GM23338 (cell line): ENCODE data around the gene HEMK1. TPM values are rescaled to one million over a fixed set of nuclear protein-coding genes. Genes with fewer than 3 reads are reported as not detected.

ENCODE experiments used
- ATAC-seq: fragments of 200-7000 bp; cut with Tn5 transposase; 3 replicates; pipeline ENCODE4 v1.9.1; 2020
- DNase-seq: peaks from one replicate; pipeline ENCODE4 v3.0.0-alpha.2; 2015; ENCODE audit warnings: low spot score
- H2AFZ ChIP-seq: fragments of 200-600 bp; sonication (generic); 2 replicates; pipeline ENCODE4 v1.8.0; 2016; ENCODE audit warnings: antibody characterized with exemption, mild to moderate bottlenecking, moderate library complexity
- H3F3A ChIP-seq: fragments of 200-600 bp; sonication (generic); replicated peaks from 2 replicates; pipeline ENCODE4 v1.8.0; 2017; ENCODE audit warnings: antibody characterized with exemption, mixed run types, low read depth
- H3K27ac ChIP-seq: fragments of 200-600 bp; sonication (generic); 2 replicates; pipeline ENCODE4 v1.6.1; 2016; ENCODE audit warnings: low read depth
- H3K27me3 ChIP-seq: fragments of 200-600 bp; sonication (generic); 2 replicates; pipeline ENCODE4 v1.8.0; 2016; ENCODE audit warnings: mild to moderate bottlenecking, mixed run types, moderate library complexity; ENCODE audit not compliant: insufficient read depth
- H3K36me3 ChIP-seq: fragments of 200-600 bp; sonication (generic); 2 replicates; pipeline ENCODE4 v1.8.0; 2016; ENCODE audit warnings: mild to moderate bottlenecking; ENCODE audit not compliant: insufficient read depth
- H3K4me1 ChIP-seq: fragments of 200-600 bp; sonication (generic); 2 replicates; pipeline ENCODE4 v1.8.0; 2016; ENCODE audit warnings: mild to moderate bottlenecking, moderate library complexity; ENCODE audit not compliant: insufficient read depth
- H3K4me2 ChIP-seq: fragments of 200-600 bp; sonication (generic); 2 replicates; pipeline ENCODE4 v1.7.1; 2017; ENCODE audit warnings: mixed run types
- H3K4me3 ChIP-seq: fragments of 200-600 bp; sonication (generic); 2 replicates; pipeline ENCODE4 v1.6.1; 2016; ENCODE audit warnings: mixed run types
- H3K79me2 ChIP-seq: fragments of 200-600 bp; sonication (generic); replicated peaks from 2 replicates; pipeline ENCODE4 v1.8.0; 2017; ENCODE audit warnings: mild to moderate bottlenecking; ENCODE audit not compliant: insufficient read depth
- H3K9me2 ChIP-seq: fragments of 200-600 bp; sonication (generic); 2 replicates; pipeline ENCODE4 v1.8.0; 2017; ENCODE audit not compliant: insufficient read depth
- H4K20me1 ChIP-seq: fragments of 200-600 bp; sonication (generic); replicated peaks from 2 replicates; pipeline ENCODE4 v1.8.0; 2017; ENCODE audit warnings: mild to moderate bottlenecking; ENCODE audit not compliant: insufficient read depth
- H3K27ac Mint-ChIP-seq: 2 replicates; pipeline ENCODE4 v1.8.0; 2020; ENCODE audit warnings: inconsistent platforms, mild to moderate bottlenecking, moderate library complexity, mixed read lengths
- H3K27me3 Mint-ChIP-seq: 3 replicates; pipeline ENCODE4 v1.8.0; 2022; ENCODE audit warnings: low read depth, mild to moderate bottlenecking, moderate library complexity, mixed read lengths, inconsistent platforms; ENCODE audit not compliant: insufficient read depth, poor library complexity
- H3K36me3 Mint-ChIP-seq: 3 replicates; pipeline ENCODE4 v1.8.0; 2021; ENCODE audit warnings: low read depth, mild to moderate bottlenecking, inconsistent platforms, moderate library complexity, mixed read lengths
- H3K4me1 Mint-ChIP-seq: 3 replicates; pipeline ENCODE4 v1.8.0; 2020; ENCODE audit warnings: mild to moderate bottlenecking, inconsistent platforms, mixed read lengths
- H3K4me3 Mint-ChIP-seq: 3 replicates; pipeline ENCODE4 v1.8.0; 2021; ENCODE audit warnings: moderate library complexity, mild to moderate bottlenecking, inconsistent platforms, mixed read lengths
- H3K9me3 Mint-ChIP-seq: 3 replicates; pipeline ENCODE4 v1.8.0; 2020; ENCODE audit warnings: moderate library complexity, mild to moderate bottlenecking, inconsistent platforms, mixed read lengths
- CREB1 ChIP-seq: fragments of 250-450 bp; sonication (Bioruptor Pico); IDR thresholded peaks from 2 replicates; pipeline ENCODE4 v1.5.0; 2020; ENCODE audit warnings: low read depth, mild to moderate bottlenecking, moderate library complexity
- EZH2 ChIP-seq: fragments of 200-600 bp; sonication (generic); IDR thresholded peaks from one replicate; pipeline ENCODE4 v1.8.0; 2017; ENCODE audit warnings: antibody characterized with exemption, mild to moderate bottlenecking, low read depth; ENCODE audit not compliant: unreplicated experiment
- EZH2phosphoT487 ChIP-seq: fragments of 200-600 bp; sonication (generic); IDR thresholded peaks from one replicate; pipeline ENCODE4 v1.8.1; 2018; ENCODE audit warnings: antibody characterized with exemption; ENCODE audit not compliant: unreplicated experiment
- JUNB ChIP-seq: IDR thresholded peaks from one replicate; pipeline ENCODE4 v1.6.1; 2016; ENCODE audit warnings: antibody characterized with exemption; ENCODE audit not compliant: unreplicated experiment
- NANOG ChIP-seq: IDR thresholded peaks from 2 replicates; pipeline ENCODE4 v1.6.1; 2016; ENCODE audit warnings: antibody characterized with exemption, borderline replicate concordance
- POLR2AphosphoS5 ChIP-seq: IDR thresholded peaks from 2 replicates; pipeline ENCODE4 v1.6.1; 2016; ENCODE audit warnings: antibody characterized with exemption, low read depth
- REST ChIP-seq: IDR thresholded peaks from one replicate; pipeline ENCODE4 v1.6.1; 2018; ENCODE audit warnings: antibody characterized with exemption; ENCODE audit not compliant: unreplicated experiment
- STAT1 ChIP-seq: IDR thresholded peaks from one replicate; pipeline ENCODE4 v1.6.1; 2016; ENCODE audit warnings: antibody characterized with exemption; ENCODE audit not compliant: unreplicated experiment
- ZNF462 ChIP-seq: fragments of 250-450 bp; sonication (Bioruptor Pico); IDR thresholded peaks from 2 replicates; pipeline ENCODE4 v1.5.0; 2020; ENCODE audit warnings: mild to moderate bottlenecking, moderate library complexity
- polyA plus RNA-seq: library from polyadenylated mRNA; unstranded; fragments of >200 nt; fragmentation: Nextera tagmentation; extraction: Ambion mirVana; gene quantifications from 2 replicates; pipeline ENCODE4 v1.2.1, GENCODE V29; 2016
- total RNA-seq: library from RNA; depleted of rRNA; stranded (reverse); fragments of >200 nt; shearing (Covaris generic); gene quantifications from 2 replicates; pipeline ENCODE4 v1.2.3, GENCODE V29; 2014
- TF ChIP-seq, protein P1 (sequence below), 2 experiments: fragments of 200-600 bp in 1 of 2; sonication (generic) in 1 of 2; conservative IDR thresholded peaks; 2 replicates each; pipeline versions ENCODE4 v1.5.1 to v1.6.1; 2016 to 2017; ENCODE audit warnings: antibody characterized with exemption in 2 of 2, low read depth in 2 of 2, mild to moderate bottlenecking in 2 of 2, moderate library complexity in 1 of 2

HEMK1 gene
- total and polyA plus RNA-seq, 2 experiments from 2014 or later, result 5.6 to 10.1 TPM

DNA sequence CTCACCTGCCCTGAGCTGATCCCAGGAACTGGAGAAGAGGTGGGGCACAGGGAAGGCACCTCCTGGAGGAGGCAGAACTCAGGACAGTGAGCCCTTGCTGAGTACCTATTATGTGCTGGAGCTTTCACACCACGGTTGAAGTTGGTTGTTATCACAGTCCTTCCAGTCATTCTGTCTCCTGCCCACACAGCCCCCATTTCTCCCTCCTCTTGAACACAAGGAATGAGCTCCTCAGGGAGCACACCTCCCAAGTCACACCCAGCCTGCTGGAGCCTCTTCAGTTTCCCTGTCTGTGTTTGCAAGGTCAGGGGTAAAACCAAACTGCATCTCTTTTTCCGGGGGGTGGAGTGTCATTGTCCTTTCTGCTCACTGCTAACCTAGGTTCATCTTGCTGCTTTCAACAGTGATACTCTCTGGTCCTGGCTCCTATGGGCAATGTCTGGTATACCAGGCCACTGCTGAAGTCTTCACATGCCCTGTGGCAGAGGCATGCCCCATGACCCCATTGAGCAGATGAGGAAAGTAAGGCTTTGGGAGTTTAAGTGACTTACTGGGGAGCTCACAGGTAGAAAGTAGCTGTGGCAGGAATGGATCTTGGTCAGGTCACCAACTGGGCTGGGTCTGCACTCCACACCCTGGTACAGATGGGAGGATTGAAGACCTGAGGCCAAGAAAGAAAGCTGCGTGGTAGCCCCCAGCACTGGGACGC is 31.7 kb upstream of the HEMK1 start (continued):
- TF ChIP-seq, protein P1, sequence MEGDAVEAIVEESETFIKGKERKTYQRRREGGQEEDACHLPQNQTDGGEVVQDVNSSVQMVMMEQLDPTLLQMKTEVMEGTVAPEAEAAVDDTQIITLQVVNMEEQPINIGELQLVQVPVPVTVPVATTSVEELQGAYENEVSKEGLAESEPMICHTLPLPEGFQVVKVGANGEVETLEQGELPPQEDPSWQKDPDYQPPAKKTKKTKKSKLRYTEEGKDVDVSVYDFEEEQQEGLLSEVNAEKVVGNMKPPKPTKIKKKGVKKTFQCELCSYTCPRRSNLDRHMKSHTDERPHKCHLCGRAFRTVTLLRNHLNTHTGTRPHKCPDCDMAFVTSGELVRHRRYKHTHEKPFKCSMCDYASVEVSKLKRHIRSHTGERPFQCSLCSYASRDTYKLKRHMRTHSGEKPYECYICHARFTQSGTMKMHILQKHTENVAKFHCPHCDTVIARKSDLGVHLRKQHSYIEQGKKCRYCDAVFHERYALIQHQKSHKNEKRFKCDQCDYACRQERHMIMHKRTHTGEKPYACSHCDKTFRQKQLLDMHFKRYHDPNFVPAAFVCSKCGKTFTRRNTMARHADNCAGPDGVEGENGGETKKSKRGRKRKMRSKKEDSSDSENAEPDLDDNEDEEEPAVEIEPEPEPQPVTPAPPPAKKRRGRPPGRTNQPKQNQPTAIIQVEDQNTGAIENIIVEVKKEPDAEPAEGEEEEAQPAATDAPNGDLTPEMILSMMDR (conservative IDR thresholded peaks at IDR 0.05; ENCODE audit: low read depth in 2 of 2), result no peak
- TF ChIP-seq NANOG, result no peak
- no peak for TF ChIP-seq POLR2AphosphoS5
- no peak for TF ChIP-seq EZH2phosphoT487
- no peak for TF ChIP-seq EZH2
- no peak for TF ChIP-seq JUNB
- TF ChIP-seq CREB1 (CRISPR knock-in tag), result no peak
- TF ChIP-seq STAT1, result no peak
- TF ChIP-seq REST, result no peak

DNA sequence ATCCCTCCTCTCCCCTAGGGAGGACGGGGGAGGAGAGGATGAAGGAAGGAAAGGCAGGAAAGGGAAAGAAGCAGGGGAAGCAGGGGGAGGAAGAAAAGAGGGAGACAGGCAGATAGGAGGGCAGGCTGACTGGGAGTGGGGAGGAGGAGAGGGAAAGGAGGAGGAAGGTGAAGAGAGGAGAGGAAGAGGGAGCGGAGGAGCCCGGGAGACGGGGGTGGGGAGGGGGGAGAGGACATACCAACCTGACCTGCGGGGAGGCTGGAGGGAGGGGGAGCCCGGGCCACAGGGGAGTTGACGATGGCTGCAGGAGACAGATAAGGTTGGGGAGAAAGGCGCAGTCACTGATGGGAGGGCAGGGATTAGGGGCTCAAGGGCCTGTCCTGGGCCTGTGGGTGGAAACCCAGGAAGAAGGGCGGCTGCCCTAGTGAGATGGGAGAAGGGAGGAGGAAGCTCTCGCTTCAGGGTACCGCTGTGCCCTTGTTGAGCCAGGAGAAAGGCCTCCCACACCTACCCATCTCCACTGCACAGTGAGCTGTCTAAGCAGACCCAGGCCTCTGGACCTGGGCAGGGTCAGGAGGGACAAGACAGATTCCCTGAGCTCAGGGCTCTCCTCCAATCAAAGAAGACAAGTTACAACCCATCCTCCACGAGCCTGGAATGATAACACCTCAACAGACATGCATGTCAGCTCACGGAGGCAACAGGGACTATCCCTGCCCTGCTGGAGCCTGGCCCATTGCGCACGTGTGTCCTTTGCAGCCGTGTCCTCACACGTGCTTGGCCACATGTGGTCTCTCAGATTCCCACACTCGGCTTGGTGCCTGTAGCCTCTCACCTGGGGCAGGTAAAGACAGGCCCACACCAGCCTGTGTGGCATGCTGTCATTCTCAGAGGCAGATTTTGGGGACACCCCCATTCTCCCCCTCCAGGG is 29.7 kb upstream of the HEMK1 start:
- H3K4me1 Mint-ChIP-seq, result peaks cover 21% of the 10 kb centered on the region
- H3K27ac ChIP-seq, result no peak overlapping the region
- TF ChIP-seq JUNB (no peak), ZNF462 (no peak), EZH2phosphoT487 (no peak), POLR2AphosphoS5 (no peak)

More for the DNA sequence above, 29.7 kb upstream of the HEMK1 start:
- Histone ChIP-seq H3K4me3 (no peak overlapping the region), H3F3A (no peaks in the 10 kb centered on the region), H3K79me2 (no peaks in the 10 kb centered on the region), H2AFZ (peak overlapping the region; percentile 99), H4K20me1 (no peaks in the 10 kb centered on the region), H3K4me2 (peak overlapping the region; percentile 78), H3K9me2 (no peaks in the 10 kb centered on the region), H3K4me1 (peaks cover 16% of the 10 kb centered on the region), H3K27me3 (no peaks in the 10 kb centered on the region), H3K36me3 (no peaks in the 10 kb centered on the region)
- no peak overlapping the region for H3K4me3 Mint-ChIP-seq
- H3K9me3 Mint-ChIP-seq, result no peaks in the 10 kb centered on the region
- no peak overlapping the region for H3K27ac Mint-ChIP-seq
- peak; percentile 43 for ATAC-seq
- H3K36me3 Mint-ChIP-seq, result no peaks in the 10 kb centered on the region
- peaks cover 6% of the 10 kb centered on the region for H3K27me3 Mint-ChIP-seq
- DNase-seq, result peak; percentile 48
